ENCODE results near the gene CD8B.
"Not testable (repeated sequence)": the region's sequence is repeated elsewhere in the genome, so short reads cannot be mapped to it uniquely, and the experiment has no call there.

The CD8B gene

GRCh38 chr2:86835548-86835889 is 26.2 kb downstream of the CD8B start:
- DNase-seq: not testable (repeated sequence)

- DNase-seq: no peak
These were observed 28.4 kb downstream of the CD8B start for GRCh38 chr2:86833315-86833714.

GRCh38 chr2:86832334-86833096 is 29.2 kb downstream of the CD8B start:
- DNase-seq: no peak

- no peak for DNase-seq
These were observed 30.1 kb downstream of the CD8B start for GRCh38 chr2:86831537-86831936.

GRCh38 chr2:86826951-86827350 is 34.7 kb downstream of the CD8B start:
- DNase-seq: no peak

DNA sequence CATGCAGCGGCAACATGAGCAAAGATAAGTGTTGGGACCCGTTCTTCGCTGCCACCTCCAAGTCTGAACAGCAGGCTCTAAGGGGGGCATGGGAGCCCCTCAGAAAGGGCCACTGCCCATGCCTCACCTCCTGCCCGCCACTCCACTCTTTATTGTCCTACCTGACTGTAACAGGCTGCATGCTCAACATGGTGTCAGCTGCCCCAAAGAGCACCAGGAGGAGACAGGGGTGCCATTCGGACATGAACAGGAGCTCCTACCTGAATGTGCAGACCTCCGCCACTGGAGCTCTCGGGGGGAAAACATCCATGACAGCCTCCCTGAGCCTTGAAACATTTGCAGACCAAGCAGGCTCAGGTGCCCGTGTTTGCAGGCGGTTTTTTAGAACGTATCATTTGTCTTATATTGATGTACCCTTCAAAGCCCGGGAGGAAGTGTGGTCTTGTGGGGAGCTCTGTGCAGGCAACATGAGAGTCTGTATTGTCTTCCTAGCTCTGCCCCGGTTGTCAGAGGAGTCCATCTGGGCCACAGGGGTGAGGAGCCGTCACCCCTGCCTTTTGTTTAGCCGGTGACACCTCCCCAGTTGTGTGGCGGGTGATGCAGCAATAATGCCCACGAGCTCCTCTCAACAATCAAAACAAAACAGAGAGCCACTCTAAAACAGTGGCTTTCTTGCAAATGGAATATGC is 35.8 kb downstream of the CD8B start:
- no peak for DNase-seq

DNA sequence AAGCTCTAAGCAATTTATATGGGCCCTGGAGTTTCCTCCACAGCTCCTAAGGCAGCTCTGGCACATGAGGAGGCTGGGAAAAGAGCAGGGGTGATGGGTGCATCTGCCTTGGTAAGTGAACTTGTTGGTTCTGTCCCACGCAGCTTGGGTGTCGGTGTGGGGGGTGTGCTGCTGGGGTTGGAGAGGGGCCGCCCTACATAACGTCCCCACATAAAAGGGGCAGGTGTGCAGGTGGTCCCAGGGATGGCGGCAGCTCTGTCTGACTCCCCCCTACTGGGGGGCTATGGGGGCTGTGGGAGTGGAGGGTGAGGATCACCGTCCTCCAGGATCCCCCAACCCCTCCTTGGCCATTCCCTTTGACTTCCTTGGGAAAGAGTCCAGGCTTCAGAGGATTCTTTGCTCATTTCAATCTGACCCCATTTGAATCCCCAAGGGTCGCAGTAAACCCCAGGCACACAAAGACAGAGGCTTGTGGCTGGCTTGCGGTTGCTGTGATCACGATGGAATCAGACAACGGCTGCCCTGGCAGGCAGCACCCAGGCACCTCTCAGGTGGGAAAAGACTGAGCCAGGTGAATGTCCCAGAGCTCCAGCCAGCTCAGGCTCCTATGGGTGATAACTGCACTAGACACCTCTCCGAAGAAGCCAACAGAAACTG is 36.5 kb downstream of the CD8B start:
- DNase-seq: no peak

GRCh38 chr2:86822668-86823345 is 38.9 kb downstream of the CD8B start:
- DNase-seq: no peak

DNA sequence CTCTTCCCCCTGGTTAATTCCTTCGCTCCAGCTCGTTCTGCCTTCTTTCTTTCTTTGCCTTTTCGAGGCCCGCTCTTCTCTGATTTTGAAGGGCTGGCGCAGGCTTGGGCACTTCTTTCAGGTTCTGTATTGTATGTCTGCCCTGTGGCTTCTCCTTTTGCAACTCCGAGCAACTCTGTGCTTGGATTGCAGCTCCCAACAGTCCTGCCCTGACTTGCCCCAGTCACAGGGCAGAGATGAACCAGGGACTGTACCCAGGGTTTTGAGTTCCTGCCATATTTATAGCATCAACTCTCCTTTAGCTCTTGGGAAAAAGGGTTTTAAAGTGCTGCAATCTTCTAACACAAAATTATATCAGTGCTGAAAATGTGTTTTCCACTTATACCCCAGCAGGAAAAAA is 39.8 kb downstream of the CD8B start:
- DNase-seq: no peak

DNA sequence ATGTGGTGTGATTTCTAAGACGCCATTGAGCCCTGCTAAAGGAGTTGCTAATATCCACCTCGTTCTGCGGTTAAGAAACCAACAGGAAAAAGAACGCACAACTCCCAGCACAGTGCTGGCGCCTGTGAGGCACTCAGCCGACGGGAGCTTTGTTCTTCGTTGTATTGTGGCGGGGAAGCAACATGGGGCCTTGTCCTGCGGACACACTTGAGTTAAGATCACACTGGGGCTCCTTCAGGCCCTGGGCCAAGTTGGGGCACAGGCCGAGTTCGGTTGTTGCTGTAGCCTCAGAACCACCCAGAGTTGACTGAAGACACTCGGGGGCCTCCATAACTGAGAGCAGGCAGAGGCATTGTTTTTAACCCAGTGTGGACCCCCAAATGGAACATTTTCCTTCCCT is 40.4 kb downstream of the CD8B start:
- DNase-seq: no peak

DNA sequence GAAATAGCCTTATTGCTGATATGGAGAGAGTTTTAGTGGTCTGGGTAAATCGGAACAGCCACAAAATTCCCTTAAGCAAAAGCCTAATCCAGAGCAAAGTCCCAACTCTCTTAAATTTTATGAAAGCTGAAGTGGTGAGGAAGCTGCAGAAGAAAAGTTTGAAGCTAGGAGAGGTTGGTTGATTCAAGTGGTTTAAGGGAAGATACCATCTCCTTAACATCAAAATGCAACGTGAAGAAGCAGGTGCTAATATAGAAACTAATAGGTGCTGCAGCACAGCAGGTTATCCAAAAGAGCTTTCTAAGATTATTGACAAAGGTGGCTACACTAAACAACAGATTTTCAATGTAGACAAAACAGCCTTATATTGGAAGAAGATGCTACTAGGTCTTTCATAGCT is 42.7 kb downstream of the CD8B start:
- DNase-seq: no peak

GRCh38 chr2:86818114-86818801 is 43.4 kb downstream of the CD8B start:
- no peak for DNase-seq

DNA sequence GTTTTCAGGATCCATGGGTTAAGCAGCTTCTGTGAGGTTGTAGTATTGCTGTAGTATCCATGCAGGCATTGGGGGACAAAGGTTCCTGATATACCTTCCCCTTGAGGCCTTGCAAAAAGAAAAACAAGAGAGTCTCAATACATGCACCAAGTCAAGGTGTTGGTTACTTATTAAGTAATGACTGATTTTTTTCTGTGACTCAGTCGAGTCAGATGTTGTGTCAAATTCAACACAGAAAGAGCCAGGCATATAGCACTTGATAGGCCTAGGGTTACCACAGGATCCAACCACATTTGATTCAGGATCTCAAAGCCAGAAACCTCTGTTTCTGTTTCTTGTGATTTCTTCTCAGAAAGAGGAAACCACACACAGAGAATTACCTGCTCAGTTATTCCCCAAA is 46.1 kb downstream of the CD8B start:
- no peak for DNase-seq

GRCh38 chr2:86809481-86810121 is 52.1 kb downstream of the CD8B start:
- DNase-seq: no peak

DNA sequence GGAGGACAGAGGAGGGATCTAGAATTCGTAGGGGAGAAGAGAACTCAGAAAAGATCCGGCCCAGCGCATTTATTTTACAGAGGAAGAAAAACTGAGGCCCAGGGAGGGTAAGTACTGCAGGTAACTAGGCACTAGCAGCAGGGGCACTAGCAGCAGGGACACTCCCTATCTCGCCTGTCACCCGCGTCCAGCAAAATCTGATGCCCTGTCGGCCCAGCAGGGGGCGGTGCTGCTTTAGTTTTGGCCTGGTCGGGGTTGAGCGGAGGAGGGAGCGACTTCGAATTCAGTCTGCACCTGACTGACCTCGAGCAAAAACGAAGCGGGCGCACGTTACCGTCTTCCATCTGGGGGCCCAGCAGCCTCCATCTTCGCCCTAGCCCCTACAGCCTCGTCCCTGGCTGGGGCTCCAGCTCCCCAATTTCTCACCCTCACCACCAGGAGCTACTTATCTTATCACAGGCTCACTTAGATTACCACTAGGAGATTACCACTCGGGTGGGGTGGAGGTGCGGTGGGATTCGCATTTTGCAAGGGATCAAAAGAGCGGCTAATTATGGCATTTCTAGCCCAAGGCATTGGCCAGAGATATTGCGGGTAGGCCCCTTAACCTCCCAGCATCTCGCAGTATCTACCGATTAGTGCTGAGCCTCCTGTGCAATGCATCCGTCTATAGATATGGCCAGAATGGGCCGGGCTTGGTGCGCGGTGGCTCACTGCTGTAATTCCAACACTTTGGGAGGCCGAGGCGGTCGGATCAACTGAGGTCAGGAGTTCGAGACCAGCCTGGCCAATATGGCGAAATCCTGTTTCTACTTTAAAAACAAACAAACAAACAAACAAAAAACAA is 53.1 kb downstream of the CD8B start:
- DNase-seq: peak; percentile 77 to 88 (median 82)

DNA sequence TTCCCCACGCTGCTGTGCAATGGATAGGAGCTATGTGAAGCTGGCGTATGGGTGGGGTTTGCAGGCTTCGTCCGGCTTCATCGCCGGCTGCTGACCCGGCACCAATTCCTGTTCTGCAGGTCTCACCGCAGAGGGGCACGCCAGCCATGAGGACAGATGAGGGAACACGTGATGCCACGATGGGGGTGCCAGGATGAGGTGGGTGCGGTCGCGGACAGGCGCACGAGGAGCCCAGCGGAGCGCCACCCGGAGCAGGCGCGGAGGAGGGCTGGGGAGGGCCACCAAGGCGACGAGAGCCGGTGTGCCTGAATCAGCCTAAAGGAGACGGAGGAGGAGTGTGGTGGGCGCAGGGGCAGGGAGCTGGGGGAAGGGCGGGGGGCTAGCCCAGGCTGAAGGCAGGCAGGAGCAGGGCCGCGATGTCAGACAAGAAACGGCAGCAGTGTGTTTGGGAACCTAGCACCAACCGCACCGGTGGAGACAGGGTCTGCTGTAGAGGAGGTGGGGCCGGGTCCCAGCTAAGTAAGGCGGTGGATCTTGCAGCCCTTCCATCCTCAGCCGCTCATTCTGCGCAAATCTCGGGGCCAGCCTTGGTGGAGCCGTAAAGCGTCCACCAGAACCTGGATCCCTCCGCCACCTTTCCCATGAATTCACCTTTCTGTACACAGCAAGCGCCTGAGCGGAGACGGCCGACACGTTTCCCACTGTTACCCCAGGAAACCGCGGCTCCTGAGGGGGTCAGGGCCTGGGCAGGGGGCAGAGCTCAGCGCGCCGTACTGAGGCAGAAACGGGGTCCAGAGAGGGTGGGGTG is 54.0 kb downstream of the CD8B start:
- peak in 1 of 4 experiments; percentile 18 for DNase-seq

DNA sequence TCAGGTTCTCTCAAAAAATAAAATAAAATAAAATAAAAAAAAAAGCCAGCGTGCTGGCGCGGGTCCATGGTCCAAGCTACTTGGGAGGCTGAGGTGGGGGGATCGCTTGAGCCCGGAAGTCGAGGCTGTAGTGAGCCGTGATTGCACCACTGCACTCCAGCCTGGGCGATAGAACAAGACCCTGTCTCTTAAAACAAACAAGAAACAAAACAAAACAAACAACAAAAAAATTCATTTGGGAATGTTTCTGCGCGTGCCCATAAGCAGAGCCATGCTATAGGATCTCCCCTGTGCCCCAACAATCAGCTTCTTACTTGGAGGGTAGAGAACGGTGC is 54.6 kb downstream of the CD8B start:
- no peak for DNase-seq

GRCh38 chr2:86806059-86806857 is 55.4 kb downstream of the CD8B start:
- DNase-seq: no peak

DNA sequence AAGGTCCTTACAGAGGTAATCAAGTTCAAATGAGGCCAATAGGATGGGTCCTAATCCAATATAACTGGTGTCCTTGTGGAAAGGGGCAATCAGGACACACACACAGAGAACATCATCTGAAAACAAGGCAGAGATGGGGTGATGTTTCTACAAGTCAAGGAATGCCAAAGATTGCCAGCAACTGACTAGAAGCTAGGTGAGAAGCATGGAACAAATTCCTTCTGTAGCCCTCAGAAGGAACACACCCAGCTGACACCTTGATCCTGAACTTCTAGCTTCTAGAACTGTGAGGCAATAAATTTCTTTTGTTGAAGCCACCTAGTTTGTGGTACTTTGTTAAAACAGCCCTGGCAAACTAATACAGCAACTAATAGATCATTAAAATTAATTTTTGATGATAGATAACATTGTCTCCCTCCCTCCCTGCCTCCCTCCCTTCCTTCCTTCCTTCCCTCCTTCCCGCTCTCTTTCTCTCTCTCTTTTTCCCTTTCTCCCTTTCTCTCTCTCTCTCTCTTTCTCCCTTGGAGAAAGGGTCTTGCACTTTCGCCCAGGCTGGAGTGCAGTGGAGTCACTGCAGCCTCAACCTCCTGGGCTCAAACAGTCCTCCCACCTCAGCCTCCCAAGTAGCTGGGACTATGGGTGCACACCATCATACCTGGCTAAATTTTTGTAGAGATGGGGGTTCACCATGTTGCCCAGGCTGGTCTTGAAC is 60.7 kb downstream of the CD8B start:
- no peak for DNase-seq

Measured in activated CD4-positive, CD25-positive, alpha-beta regulatory T cell (primary cell).